Activated T-helper 2 cell treated with anti-CD3 and anti-CD28 coated beads, Interferon-gamma antibody, Interleukin-2, Interleukin-4, amounts not matched to agents 10 μg/mL and 5 μg/mL and 100 μg/mL, durations not matched to agents 14 hours and 24 hours and 36 hours (primary cell): Measurements from ENCODE around the gene CXCL5. TPM values are rescaled to one million over a fixed set of nuclear protein-coding genes. Genes with fewer than 3 reads are reported as not detected.

Source experiments
- DNase-seq: peaks from one replicate; pipeline ENCODE4 v3.0.0; 2021; ENCODE audit warnings: low spot score
- H3K27ac Mint-ChIP-seq: one replicate; pipeline ENCODE4 v1.8.0; 2021; ENCODE audit warnings: mixed read lengths
- H3K27me3 Mint-ChIP-seq: one replicate; pipeline ENCODE4 v1.8.0; 2021; ENCODE audit warnings: low read depth, mixed read lengths
- H3K36me3 Mint-ChIP-seq: one replicate; pipeline ENCODE4 v1.8.0; 2021; ENCODE audit warnings: low read depth, mixed read lengths
- H3K4me1 Mint-ChIP-seq: one replicate; pipeline ENCODE4 v1.8.0; 2021; ENCODE audit warnings: low read depth, mixed read lengths
- H3K4me3 Mint-ChIP-seq: one replicate; pipeline ENCODE4 v1.8.0; 2021; ENCODE audit warnings: low read depth, mild to moderate bottlenecking, moderate library complexity, mixed read lengths
- H3K9me3 Mint-ChIP-seq: one replicate; pipeline ENCODE4 v1.8.0; 2021; ENCODE audit warnings: mixed read lengths
- intact Hi-C: fragments of 100-400 bp; cut with micrococcal nuclease; formaldehyde crosslinking; loops from one replicate; pipeline ENCODE4 v1.15.1; 2023
- total RNA-seq: library from RNA; stranded (reverse); gene quantifications from 2 replicates; pipeline ENCODE4 v1.2.3, GENCODE V29; 2022

CXCL5 gene
- total RNA-seq, 1 donor from 2014 or later, result not detected

- H3K27ac Mint-ChIP-seq, result no peak overlapping the region
- no peaks in the 10 kb centered on the region for H3K36me3 Mint-ChIP-seq
- intact Hi-C loops, result no loop called here
- peaks cover 11% of the 10 kb centered on the region for H3K27me3 Mint-ChIP-seq
- no peaks in the 10 kb centered on the region for H3K9me3 Mint-ChIP-seq
- H3K4me1 Mint-ChIP-seq, result no peaks in the 10 kb centered on the region
- DNase-seq, result no peak
- no peak overlapping the region for H3K4me3 Mint-ChIP-seq
Observed at GRCh38 chr4:74032064-74032463, 33.6 kb upstream of the CXCL5 start.

GRCh38 chr4:74031576-74031975, 33.1 kb upstream of the CXCL5 start:
- intact Hi-C loops, result no loop called here
- no peaks in the 10 kb centered on the region for H3K4me1 Mint-ChIP-seq
- DNase-seq, result no peak
- no peak overlapping the region for H3K27ac Mint-ChIP-seq
- H3K4me3 Mint-ChIP-seq, result no peak overlapping the region
- no peaks in the 10 kb centered on the region for H3K9me3 Mint-ChIP-seq
- H3K36me3 Mint-ChIP-seq, result no peaks in the 10 kb centered on the region
- peaks cover 8% of the 10 kb centered on the region for H3K27me3 Mint-ChIP-seq

DNA sequence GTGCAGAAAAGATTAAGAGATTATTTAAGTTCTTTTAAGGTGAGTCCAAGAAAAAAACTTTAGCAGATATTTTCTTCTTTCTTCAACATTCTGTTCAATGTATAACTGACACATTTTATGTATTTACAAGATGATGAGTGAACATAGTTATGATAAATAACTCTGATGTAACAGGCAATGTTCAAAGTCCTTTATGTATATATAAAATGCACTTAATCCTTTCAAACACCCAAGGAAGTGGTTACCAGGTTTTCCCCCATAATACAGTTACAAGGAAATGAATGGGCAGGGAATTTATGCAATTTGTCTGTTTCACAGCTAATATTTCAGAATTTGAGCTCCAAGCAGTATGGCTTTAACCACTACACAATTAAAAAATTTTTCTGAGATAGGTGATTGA, 31.8 kb upstream of the CXCL5 start:
- intact Hi-C loops, result no loop called here
- Mint-ChIP-seq H3K4me1 (no peaks in the 10 kb centered on the region), H3K4me3 (no peak overlapping the region), H3K9me3 (no peaks in the 10 kb centered on the region), H3K36me3 (no peaks in the 10 kb centered on the region), H3K27me3 (peaks cover 6% of the 10 kb centered on the region), H3K27ac (no peak overlapping the region)
- no peak for DNase-seq

DNA sequence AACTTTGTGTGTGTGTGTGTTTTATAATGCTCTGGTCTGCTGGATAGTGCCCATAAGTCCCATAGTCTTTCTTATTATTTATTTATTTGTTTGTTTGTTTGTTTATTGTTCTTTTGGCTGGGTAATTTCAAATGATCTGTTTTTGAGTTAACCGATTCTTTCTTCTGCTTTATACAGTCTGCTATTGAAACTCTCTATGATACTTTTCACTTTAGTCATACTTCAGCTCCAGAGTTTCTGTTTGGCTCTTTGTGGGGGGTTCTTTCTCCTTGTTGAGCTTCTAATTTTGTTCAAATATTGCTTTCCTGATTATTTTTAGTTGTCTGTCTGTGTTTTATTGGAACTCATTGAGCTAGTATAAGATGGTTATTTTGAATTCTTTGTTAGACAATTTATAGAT, 30.0 kb upstream of the CXCL5 start:
- intact Hi-C loops, result no loop called here
- Mint-ChIP-seq H3K4me3 (no peak overlapping the region), H3K36me3 (no peaks in the 10 kb centered on the region), H3K27ac (no peak overlapping the region), H3K27me3 (peaks cover 4% of the 10 kb centered on the region), H3K9me3 (no peaks in the 10 kb centered on the region), H3K4me1 (no peaks in the 10 kb centered on the region)
- DNase-seq, result no peak

- no peaks in the 10 kb centered on the region for H3K36me3 Mint-ChIP-seq
- H3K27ac Mint-ChIP-seq, result no peak overlapping the region
- intact Hi-C loops, result no loop called here
- DNase-seq, result no peak
- H3K4me3 Mint-ChIP-seq, result no peak overlapping the region
- peaks cover 2% of the 10 kb centered on the region for H3K4me1 Mint-ChIP-seq
- no peaks in the 10 kb centered on the region for H3K27me3 Mint-ChIP-seq
- H3K9me3 Mint-ChIP-seq, result no peaks in the 10 kb centered on the region
Observed at GRCh38 chr4:74023709-74024108, 25.2 kb upstream of the CXCL5 start.

GRCh38 chr4:74021601-74022000, 23.1 kb upstream of the CXCL5 start:
- H3K27ac Mint-ChIP-seq, result no peak overlapping the region
- H3K9me3 Mint-ChIP-seq, result no peaks in the 10 kb centered on the region
- no peak overlapping the region for H3K4me3 Mint-ChIP-seq
- H3K27me3 Mint-ChIP-seq, result no peaks in the 10 kb centered on the region
- no peak for DNase-seq
- H3K36me3 Mint-ChIP-seq, result no peaks in the 10 kb centered on the region
- H3K4me1 Mint-ChIP-seq, result peaks cover 7% of the 10 kb centered on the region
- intact Hi-C loops, result no loop called here

DNA sequence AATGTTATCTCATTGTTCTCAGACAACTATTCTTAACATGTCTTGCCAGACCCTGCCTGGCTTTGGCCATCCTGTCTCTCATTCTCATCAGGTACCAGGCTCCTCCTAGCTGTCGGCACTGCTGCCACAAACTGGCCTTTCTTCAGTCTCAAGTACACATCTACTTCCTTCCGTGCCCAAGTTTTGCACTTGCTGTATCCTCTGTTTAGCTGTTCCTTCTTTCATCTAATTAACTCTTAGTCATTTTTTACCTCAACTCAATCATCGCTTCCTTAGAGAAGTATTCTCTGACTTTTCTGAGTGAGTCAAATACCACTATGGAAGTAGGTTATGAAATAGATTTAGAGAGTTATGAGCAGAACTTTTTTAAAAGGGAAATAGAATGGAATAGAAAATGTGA, 20.3 kb upstream of the CXCL5 start:
- DNase-seq, result no peak
- Mint-ChIP-seq H3K4me1 (peaks cover 24% of the 10 kb centered on the region), H3K36me3 (no peaks in the 10 kb centered on the region)

GRCh38 chr4:74018116-74018515, 19.6 kb upstream of the CXCL5 start:
- no peak overlapping the region for H3K4me3 Mint-ChIP-seq
- H3K9me3 Mint-ChIP-seq, result no peaks in the 10 kb centered on the region
- H3K27ac Mint-ChIP-seq, result no peak overlapping the region
- no peaks in the 10 kb centered on the region for H3K36me3 Mint-ChIP-seq
- H3K4me1 Mint-ChIP-seq, result peaks cover 24% of the 10 kb centered on the region
- H3K27me3 Mint-ChIP-seq, result no peaks in the 10 kb centered on the region
- DNase-seq, result no peak
- intact Hi-C loops, result loop anchor here (10.0 kb wide), 1 partner anchor 353 kb away; no protein-coding TSS in a partner anchor

More for the DNA sequence above, 20.3 kb upstream of the CXCL5 start:
- intact Hi-C loops, result loop anchor here (10.0 kb wide), 1 partner anchor 354 kb away; no protein-coding TSS in a partner anchor
- Mint-ChIP-seq H3K27me3 (no peaks in the 10 kb centered on the region), H3K27ac (no peak overlapping the region), H3K9me3 (no peaks in the 10 kb centered on the region), H3K4me3 (no peak overlapping the region)

GRCh38 chr4:74016068-74016467, 17.6 kb upstream of the CXCL5 start:
- H3K27ac Mint-ChIP-seq, result peak overlapping the region; percentile 69
- intact Hi-C loops, result loop anchor here (10.0 kb wide), 1 partner anchor 351 kb away; no protein-coding TSS in a partner anchor
- H3K4me3 Mint-ChIP-seq, result no peak overlapping the region
- H3K36me3 Mint-ChIP-seq, result no peaks in the 10 kb centered on the region
- H3K27me3 Mint-ChIP-seq, result no peaks in the 10 kb centered on the region
- DNase-seq, result no peak
- peaks cover 24% of the 10 kb centered on the region for H3K4me1 Mint-ChIP-seq
- no peaks in the 10 kb centered on the region for H3K9me3 Mint-ChIP-seq

DNA sequence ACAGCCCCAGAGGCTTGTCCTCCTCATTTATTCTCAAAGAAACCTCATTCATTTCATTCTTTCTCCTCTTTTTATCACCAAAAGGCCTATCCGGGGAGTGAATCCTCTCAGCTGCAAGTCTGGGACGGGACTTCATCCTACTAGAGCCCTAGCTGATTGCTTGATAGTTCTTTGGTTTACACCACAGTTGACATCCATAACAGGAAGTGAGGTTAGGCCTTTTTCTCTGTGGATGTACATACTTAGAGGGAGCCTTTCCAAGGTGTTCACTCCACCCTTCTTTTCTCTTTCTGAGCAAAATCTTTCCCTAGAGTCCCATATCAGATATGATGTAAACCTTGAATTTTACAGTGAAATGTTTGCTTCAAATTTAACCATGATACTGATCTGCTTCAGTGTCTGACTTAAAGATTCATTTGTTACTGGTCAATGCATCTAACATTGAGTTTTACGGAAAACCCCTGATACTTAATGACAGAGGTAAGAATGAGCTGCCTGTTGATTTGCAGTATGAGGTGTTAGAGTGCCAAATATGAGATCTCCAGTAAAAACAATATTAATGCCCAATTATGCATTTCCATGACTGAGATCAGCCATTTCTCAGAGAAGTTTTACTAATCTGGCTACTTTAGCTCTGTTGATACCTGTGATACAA, 16.8 kb upstream of the CXCL5 start:
- intact Hi-C loops, result loop anchor here (1.0 to 10.0 kb wide), 2 partner anchors 280 to 350 kb away; no protein-coding TSS in a partner anchor
- Mint-ChIP-seq H3K27ac (peak overlapping the region; percentile 69), H3K4me1 (peaks cover 24% of the 10 kb centered on the region), H3K9me3 (no peaks in the 10 kb centered on the region), H3K4me3 (no peak overlapping the region), H3K27me3 (no peaks in the 10 kb centered on the region), H3K36me3 (no peaks in the 10 kb centered on the region)
- no peak for DNase-seq

GRCh38 chr4:74014332-74014731, 15.9 kb upstream of the CXCL5 start:
- H3K27me3 Mint-ChIP-seq, result no peaks in the 10 kb centered on the region
- no peaks in the 10 kb centered on the region for H3K9me3 Mint-ChIP-seq
- H3K27ac Mint-ChIP-seq, result no peak overlapping the region
- intact Hi-C loops, result loop anchor here (10.0 kb wide), 1 partner anchor 350 kb away; no protein-coding TSS in a partner anchor
- peaks cover 24% of the 10 kb centered on the region for H3K4me1 Mint-ChIP-seq
- H3K4me3 Mint-ChIP-seq, result no peak overlapping the region
- no peaks in the 10 kb centered on the region for H3K36me3 Mint-ChIP-seq
- DNase-seq, result no peak

DNA sequence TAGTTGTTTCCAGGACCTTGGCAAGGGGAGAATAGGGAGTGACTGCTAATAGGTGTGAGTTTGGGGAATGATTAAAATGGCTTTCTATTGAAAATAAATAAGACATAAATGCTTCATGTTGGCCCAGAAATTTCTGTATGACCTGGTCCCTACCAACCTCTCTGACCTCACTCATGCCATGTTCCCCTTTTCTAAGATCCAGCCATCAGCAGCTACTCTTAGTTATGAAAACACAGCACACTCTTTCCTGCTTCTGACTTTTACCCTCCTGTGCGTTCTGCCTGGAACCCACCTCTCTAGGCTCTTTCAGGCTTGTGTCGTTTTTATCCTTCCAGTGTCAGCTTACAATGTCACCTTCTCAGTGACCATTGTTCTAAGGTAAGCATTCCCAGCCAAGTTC, 14.8 kb upstream of the CXCL5 start:
- H3K36me3 Mint-ChIP-seq, result no peaks in the 10 kb centered on the region
- no peaks in the 10 kb centered on the region for H3K9me3 Mint-ChIP-seq
- intact Hi-C loops, result loop anchor here (10.0 kb wide), 1 partner anchor 348 kb away; no protein-coding TSS in a partner anchor
- H3K27me3 Mint-ChIP-seq, result no peaks in the 10 kb centered on the region
- no peak overlapping the region for H3K4me3 Mint-ChIP-seq
- H3K27ac Mint-ChIP-seq, result no peak overlapping the region
- H3K4me1 Mint-ChIP-seq, result peaks cover 20% of the 10 kb centered on the region
- no peak for DNase-seq

GRCh38 chr4:74012130-74012529, 13.7 kb upstream of the CXCL5 start:
- Mint-ChIP-seq H3K9me3 (no peaks in the 10 kb centered on the region), H3K36me3 (no peaks in the 10 kb centered on the region)
- DNase-seq, result no peak

More at GRCh38 chr4:74012130-74012529, 13.7 kb upstream of the CXCL5 start:
- H3K4me1 Mint-ChIP-seq, result peaks cover 20% of the 10 kb centered on the region
- no peak overlapping the region for H3K27ac Mint-ChIP-seq
- H3K27me3 Mint-ChIP-seq, result no peaks in the 10 kb centered on the region
- intact Hi-C loops, result loop anchor here (10.0 kb wide), 1 partner anchor 347 kb away; no protein-coding TSS in a partner anchor
- H3K4me3 Mint-ChIP-seq, result no peak overlapping the region
